22Rv1 (cell line): ENCODE data around the gene WRAP53.
A peak's percentile ranks its signal among the peaks of the same experiment; 100 is the strongest.
"Not testable (repeated sequence)": the region's sequence is repeated elsewhere in the genome, so short reads cannot be mapped to it uniquely, and the experiment has no call there.

Experiments
- H3K27ac ChIP-seq: fragments of 450-650 bp; 2 replicates; pipeline ENCODE4 v1.5.1; 2017
- ZFX ChIP-seq: fragments of 450-650 bp; IDR thresholded peaks from 2 replicates; pipeline ENCODE4 v1.6.1; 2017; ENCODE audit warnings: antibody characterized with exemption, borderline replicate concordance
- TF ChIP-seq, protein P1 (sequence below): fragments of 450-650 bp; IDR thresholded peaks from 2 replicates; pipeline ENCODE4 v1.5.1; 2017; ENCODE audit warnings: mild to moderate bottlenecking

The WRAP53 gene

DNA sequence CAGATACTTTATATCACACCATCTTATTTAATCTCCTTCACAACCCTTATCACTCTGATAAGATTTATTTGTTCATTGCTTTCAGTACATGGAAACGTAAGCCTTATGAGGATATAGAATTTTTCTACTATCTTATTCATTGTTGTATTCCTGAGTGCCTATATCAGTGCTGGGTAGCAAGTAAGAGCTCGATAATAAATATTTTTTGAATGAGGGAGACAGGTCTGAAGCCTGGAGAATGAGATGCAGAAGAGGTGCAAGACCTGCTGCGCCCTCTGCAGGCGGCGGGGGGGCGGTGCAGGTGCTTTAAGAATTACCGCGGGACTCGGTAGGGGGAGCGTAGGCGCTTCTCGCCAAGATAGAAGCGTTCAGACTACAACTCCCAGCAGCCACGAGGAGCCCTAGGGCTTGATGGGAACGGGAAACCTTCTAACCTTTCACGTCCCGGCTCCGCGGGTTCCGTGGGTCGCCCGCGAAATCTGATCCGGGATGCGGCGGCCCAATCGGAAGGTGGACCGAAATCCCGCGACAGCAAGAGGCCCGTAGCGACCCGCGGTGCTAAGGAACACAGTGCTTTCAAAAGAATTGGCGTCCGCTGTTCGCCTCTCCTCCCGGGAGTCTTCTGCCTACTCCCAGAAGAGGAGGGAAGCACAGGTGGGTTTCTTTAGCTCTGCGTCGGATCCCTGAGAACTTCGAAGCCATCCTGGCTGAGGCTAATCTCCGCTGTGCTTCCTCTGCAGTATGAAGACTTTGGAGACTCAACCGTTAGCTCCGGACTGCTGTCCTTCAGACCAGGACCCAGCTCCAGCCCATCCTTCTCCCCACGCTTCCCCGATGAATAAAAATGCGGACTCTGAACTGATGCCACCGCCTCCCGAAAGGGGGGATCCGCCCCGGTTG, at the start of gene WRAP53:
WRAP53 (plus strand) TSS at position 570 of the 900 bp plus-strand sequence; CDS start at position 742, 172 bp downstream.
- peak within 1 kb of the TSS; percentile 96 for H3K27ac ChIP-seq
- TF ChIP-seq, protein P1, sequence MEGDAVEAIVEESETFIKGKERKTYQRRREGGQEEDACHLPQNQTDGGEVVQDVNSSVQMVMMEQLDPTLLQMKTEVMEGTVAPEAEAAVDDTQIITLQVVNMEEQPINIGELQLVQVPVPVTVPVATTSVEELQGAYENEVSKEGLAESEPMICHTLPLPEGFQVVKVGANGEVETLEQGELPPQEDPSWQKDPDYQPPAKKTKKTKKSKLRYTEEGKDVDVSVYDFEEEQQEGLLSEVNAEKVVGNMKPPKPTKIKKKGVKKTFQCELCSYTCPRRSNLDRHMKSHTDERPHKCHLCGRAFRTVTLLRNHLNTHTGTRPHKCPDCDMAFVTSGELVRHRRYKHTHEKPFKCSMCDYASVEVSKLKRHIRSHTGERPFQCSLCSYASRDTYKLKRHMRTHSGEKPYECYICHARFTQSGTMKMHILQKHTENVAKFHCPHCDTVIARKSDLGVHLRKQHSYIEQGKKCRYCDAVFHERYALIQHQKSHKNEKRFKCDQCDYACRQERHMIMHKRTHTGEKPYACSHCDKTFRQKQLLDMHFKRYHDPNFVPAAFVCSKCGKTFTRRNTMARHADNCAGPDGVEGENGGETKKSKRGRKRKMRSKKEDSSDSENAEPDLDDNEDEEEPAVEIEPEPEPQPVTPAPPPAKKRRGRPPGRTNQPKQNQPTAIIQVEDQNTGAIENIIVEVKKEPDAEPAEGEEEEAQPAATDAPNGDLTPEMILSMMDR, result peak; percentile 99
- no peak for TF ChIP-seq ZFX

DNA sequence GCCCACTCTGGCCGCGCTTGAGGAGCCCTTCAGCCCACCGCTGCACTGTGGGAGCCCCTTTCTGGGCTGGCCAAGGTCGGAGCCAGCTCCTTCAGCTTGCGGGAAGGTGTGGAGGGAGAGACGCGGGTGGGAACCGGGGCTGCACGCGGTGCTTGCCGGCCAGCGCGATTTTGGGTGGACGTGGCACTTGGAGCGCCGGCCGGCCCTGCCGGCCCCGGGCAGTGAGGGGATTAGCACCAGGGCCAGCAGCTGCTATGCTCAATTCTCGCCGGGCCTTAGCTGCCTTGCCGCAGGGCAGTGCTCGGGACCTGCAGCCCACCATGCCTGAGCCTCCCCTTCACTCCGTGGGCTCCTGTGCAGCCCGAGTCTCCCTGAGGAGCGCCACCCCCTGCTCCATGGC, 47.5 kb upstream of the WRAP53 start:
- no peak for TF ChIP-seq ZFX
- TF ChIP-seq, protein P1, result no peak
- no peak overlapping the region for H3K27ac ChIP-seq

DNA sequence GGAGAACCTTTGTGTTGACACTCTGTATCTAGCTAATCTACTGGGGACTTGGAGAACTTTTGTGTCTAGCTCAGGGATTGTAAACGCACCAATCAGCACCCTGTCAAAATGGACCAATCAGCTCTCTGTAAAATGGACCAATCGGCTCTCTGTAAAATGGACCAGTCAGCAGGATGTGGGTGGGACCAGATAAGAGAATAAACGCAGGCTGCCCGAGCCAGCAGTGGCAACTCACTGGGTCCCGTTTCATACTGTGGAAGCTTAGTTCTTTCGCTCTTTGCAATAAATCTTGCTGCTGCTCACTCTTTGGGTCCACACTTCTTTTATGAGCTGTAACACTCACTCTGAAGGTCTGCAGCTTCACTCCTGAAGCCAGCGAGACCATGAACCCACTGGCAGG, 46.6 kb upstream of the WRAP53 start:
- not testable (repeated sequence) for H3K27ac ChIP-seq

DNA sequence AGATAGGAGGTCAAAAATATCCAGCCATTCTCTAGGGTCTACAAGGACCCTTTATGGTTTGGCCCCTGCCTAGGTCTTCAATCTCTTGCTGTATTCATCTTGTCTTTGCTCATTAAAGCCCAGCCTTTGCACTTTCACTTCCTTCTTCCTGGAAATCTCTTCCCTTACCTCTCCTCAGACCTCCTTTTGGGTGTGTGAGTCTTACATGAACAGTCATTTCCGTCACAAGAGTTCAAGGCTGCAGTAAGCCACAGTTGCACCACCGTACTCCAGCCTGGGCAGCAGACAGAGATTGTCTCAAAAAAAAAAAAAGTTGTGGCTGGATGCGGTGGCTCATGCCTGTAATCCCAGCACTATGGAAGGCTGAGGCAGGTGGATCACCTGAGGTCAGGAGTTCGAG, 43.5 kb upstream of the WRAP53 start:
- no peak overlapping the region for H3K27ac ChIP-seq
- TF ChIP-seq, protein P1, result no peak
- no peak for TF ChIP-seq ZFX

DNA sequence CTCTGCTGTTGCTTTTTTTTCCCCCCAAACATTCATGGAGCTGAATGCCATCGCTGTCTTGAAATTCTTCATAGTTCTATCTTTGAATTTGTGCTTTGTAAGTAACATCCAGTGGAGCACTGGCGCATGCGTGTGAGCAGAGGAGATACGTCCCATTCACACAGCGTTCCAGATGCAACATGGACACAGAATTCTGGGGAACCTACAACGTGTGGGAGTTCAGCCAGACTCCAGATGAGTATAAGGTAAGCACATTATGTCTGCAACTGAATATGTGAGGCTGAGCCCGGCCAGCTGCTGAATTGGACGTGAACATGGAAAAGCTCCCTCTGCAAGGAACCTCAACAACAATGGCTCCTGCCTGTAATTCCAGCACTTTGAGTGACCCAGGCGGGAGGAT, 41.8 kb upstream of the WRAP53 start:
- no peak for TF ChIP-seq ZFX
- TF ChIP-seq, protein P1, result no peak
- no peak overlapping the region for H3K27ac ChIP-seq

DNA sequence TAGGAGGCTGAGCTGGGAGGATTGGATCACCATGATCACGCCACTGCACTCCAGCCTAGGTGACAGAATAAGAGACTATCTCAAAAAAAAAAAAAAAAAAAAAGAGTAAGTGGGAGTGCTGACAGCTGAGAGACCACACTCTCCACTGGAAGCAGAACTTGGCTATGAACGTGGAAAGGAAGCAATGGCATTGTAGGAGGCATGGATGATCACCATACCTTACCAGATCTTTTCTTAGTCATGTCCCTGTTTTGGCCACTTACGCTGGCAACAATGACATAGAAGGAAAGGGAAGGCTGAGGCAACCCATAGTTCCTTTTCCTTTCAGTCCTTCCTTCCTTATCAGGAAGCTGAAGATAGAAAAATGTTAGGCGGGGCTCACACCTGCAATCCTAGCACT, 41.3 kb upstream of the WRAP53 start:
- no peak for TF ChIP-seq ZFX
- TF ChIP-seq, protein P1, result no peak
- H3K27ac ChIP-seq, result no peak overlapping the region

DNA sequence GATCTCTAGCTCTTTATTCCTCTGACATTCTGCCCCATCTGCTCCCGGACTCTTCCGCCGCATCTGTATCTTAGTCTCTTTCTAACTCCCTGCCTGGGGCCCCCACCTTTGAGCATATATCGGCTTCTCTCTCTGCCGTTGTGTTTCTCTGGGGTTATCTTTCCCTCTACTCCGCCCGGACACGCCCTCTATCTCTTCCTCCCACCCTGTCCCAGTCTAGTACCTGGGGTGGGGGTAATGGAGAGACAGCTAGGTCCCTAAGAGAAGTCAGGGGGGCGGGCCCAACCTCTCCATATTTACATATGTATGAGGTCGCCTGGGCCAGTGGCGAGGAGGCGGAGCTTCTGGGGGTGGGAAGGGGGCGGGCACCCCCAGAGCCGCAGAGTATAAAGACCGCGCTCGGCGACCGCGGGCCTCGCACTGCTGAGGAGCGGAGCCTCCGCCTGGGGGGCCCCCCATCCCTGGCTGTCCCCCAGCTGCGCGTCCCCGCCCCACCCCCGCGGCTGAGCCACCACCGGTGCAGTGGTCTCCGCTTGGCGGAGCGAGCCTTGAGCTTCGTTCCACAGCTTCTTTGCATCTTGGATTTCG, 37.7 kb upstream of the WRAP53 start, which contains the start of gene ATP1B2:
ATP1B2 (plus strand) TSS at position 418 of the 588 bp plus-strand sequence. CDS start 593 bp downstream, outside the sequence.
- no peak within 1 kb of the TSS for H3K27ac ChIP-seq
- no peak for TF ChIP-seq ZFX

DNA sequence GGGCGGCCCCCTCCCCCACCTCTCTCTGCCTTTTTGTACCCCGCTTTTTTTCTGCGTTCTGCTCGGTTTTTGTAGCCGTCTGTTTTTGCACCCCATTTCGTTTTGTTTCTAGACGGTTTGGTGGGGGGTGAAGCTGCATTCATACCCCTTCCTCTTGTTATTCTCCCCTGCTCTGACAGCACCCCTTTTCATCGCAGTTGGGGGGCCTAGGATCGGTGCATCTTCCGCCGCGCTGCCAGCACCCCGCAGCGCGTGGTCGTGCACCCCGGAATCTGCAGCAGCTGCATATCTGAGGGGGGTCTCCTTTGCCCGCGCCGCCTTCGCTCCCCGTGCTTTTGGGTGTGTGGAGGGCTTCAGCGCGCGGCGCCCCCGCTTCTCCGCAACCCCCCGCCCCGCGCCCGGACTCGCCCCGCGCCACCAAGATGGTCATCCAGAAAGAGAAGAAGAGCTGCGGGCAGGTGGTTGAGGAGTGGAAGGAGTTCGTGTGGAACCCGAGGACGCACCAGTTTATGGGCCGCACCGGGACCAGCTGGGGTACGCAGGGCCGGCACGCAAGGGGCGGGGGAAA, 37.1 kb upstream of the WRAP53 start:
- no peak overlapping the region for H3K27ac ChIP-seq
- TF ChIP-seq, protein P1, result no peak
- TF ChIP-seq ZFX, result no peak
